A673 (cell line): Measurements from ENCODE around the gene FUT3.

Experiments used
- CTCF ChIP-seq: fragments of 300-800, 200-600 bp; sonication (generic); conservative IDR thresholded peaks from 2 replicates; pipeline ENCODE4 v1.5.1; 2017; ENCODE audit warnings: low read depth, mild to moderate bottlenecking, antibody characterized with exemption, low read length, moderate library complexity, mixed read lengths
- EZH2 ChIP-seq: fragments of 200-600 bp; sonication (generic); IDR thresholded peaks from 2 replicates; pipeline ENCODE4 v1.6.1; 2017; ENCODE audit warnings: borderline replicate concordance, low read depth, mild to moderate bottlenecking, mixed read lengths, antibody characterized with exemption, low read length; ENCODE audit not compliant: poor library complexity, severe bottlenecking

GRCh38 chr19:5803752-5804515 is 47.3 kb downstream of the FUT3 start:
- TF ChIP-seq CTCF, result peak; percentile 100
- TF ChIP-seq EZH2, result no peak
